Naive thymus-derived CD8-positive, alpha-beta T cell (primary cell): ENCODE measurements around the gene POTEG. TPM values are rescaled to one million over a fixed set of nuclear protein-coding genes. Genes with fewer than 3 reads are reported as not detected.
A peak's percentile ranks its signal among the peaks of the same experiment; 100 is the strongest.
"Not testable (repeated sequence)": the region's sequence is repeated elsewhere in the genome, so short reads cannot be mapped to it uniquely, and the experiment has no call there.

Experiments used
- ATAC-seq, 2 donors: fragments of 150-1000 bp; cut with Tn5 transposase in 1 of 2; sonication (Bioruptor Pico), chemical (Tn5 transposase) in 1 of 2; 1 replicate in 1 of 2; 2 replicates in 1 of 2; pipeline ENCODE4 v1.10.0; 2021; ENCODE audit warnings: mild to moderate bottlenecking in 2 of 2, moderate library complexity in 2 of 2
- POLR2A ChIA-PET: fragments of 350-600 bp; sonication (Branson Sonifier 250); formaldehyde crosslinking; loops from one replicate; lab custom pipeline; 2021; ENCODE audit warnings: antibody characterized with exemption; lab: Charles Lee
- DNase-seq, 10 donors: peaks; one replicate each; pipeline versions ENCODE4 v3.0.0 to v3.0.0-alpha.2; 2020 to 2022
- H3K27ac Mint-ChIP-seq, 10 donors: one replicate each; pipeline ENCODE4 v1.8.0; 2020 to 2022; ENCODE audit warnings: mild to moderate bottlenecking in 10 of 10, mixed read lengths in 10 of 10, moderate library complexity in 4 of 10, inconsistent platforms in 1 of 10
- H3K27me3 Mint-ChIP-seq, 5 donors: one replicate each; pipeline ENCODE4 v1.8.0; 2021 to 2022; ENCODE audit warnings: mixed read lengths in 5 of 5
- H3K36me3 Mint-ChIP-seq, 3 donors: one replicate each; pipeline ENCODE4 v1.8.0; 2020 to 2022; ENCODE audit warnings: mixed read lengths in 3 of 3, mild to moderate bottlenecking in 2 of 3, inconsistent platforms in 1 of 3
- H3K4me1 Mint-ChIP-seq, 4 donors: one replicate each; pipeline ENCODE4 v1.8.0; 2021 to 2022; ENCODE audit warnings: mixed read lengths in 4 of 4
- H3K4me3 Mint-ChIP-seq, 10 donors: one replicate each; pipeline ENCODE4 v1.8.0; 2020 to 2022; ENCODE audit warnings: mild to moderate bottlenecking in 10 of 10, mixed read lengths in 10 of 10, moderate library complexity in 6 of 10, inconsistent platforms in 1 of 10
- H3K9me3 Mint-ChIP-seq, 9 donors: one replicate each; pipeline ENCODE4 v1.8.0; 2020 to 2022; ENCODE audit warnings: mixed read lengths in 9 of 9, mild to moderate bottlenecking in 3 of 9, inconsistent platforms in 1 of 9, moderate library complexity in 1 of 9
- polyA plus RNA-seq, 3 donors: library from polyadenylated mRNA; unstranded; fragments of 300-500 nt; fragmentation: Illumina TruSeq; gene quantifications; one replicate each; pipeline ENCODE4 v1.2.3, GENCODE V29; 2021
- total RNA-seq, 8 experiments: library from RNA in 2 of 8; stranded (reverse) in 2 of 8; gene quantifications; one replicate each; pipeline ENCODE4 v1.2.3 and lab custom pipeline; 2021 to 2026

The POTEG gene
- total RNA-seq (not detected), polyA plus RNA-seq (not detected), total RNA-seq (lab: John Stamatoyannopoulos, UW) (0 to 0.67 (median 0.07) reads per million in 6 experiments)

GRCh38 chr14:19434241-19434640, at the start of gene POTEG:
Gene POTEG (minus strand): TSS chr14:19434341. CDS start chr14:19434289, 52 bp downstream.
- DNase-seq, H3K4me3 Mint-ChIP-seq, POLR2A ChIA-PET, H3K27me3 Mint-ChIP-seq, ATAC-seq, H3K4me1 Mint-ChIP-seq, H3K9me3 Mint-ChIP-seq, H3K36me3 Mint-ChIP-seq, H3K27ac Mint-ChIP-seq: not testable (repeated sequence)

GRCh38 chr14:19482093-19482492, 48.0 kb upstream of the POTEG start:
- peak overlapping the region in 1 of 10 donors; percentile 76 for H3K27ac Mint-ChIP-seq
- H3K36me3 Mint-ChIP-seq, H3K27me3 Mint-ChIP-seq, POLR2A ChIA-PET, DNase-seq, H3K4me1 Mint-ChIP-seq, ATAC-seq, H3K9me3 Mint-ChIP-seq, H3K4me3 Mint-ChIP-seq: not testable (repeated sequence)

GRCh38 chr14:19481421-19481820, 47.3 kb upstream of the POTEG start:
- H3K9me3 Mint-ChIP-seq, H3K4me3 Mint-ChIP-seq, POLR2A ChIA-PET, ATAC-seq, DNase-seq, H3K4me1 Mint-ChIP-seq, H3K27me3 Mint-ChIP-seq, H3K36me3 Mint-ChIP-seq, H3K27ac Mint-ChIP-seq: not testable (repeated sequence)

GRCh38 chr14:19480491-19480890, 46.4 kb upstream of the POTEG start:
- H3K4me3 Mint-ChIP-seq, H3K27me3 Mint-ChIP-seq, H3K9me3 Mint-ChIP-seq, H3K36me3 Mint-ChIP-seq, POLR2A ChIA-PET, ATAC-seq, DNase-seq, H3K27ac Mint-ChIP-seq, H3K4me1 Mint-ChIP-seq: not testable (repeated sequence)

GRCh38 chr14:19445761-19446160, 11.6 kb upstream of the POTEG start:
- H3K9me3 Mint-ChIP-seq, H3K36me3 Mint-ChIP-seq, H3K4me3 Mint-ChIP-seq, ATAC-seq, POLR2A ChIA-PET, H3K27ac Mint-ChIP-seq, H3K27me3 Mint-ChIP-seq, H3K4me1 Mint-ChIP-seq, DNase-seq: not testable (repeated sequence)

- H3K9me3 Mint-ChIP-seq, POLR2A ChIA-PET, H3K27ac Mint-ChIP-seq, ATAC-seq, H3K4me3 Mint-ChIP-seq, H3K4me1 Mint-ChIP-seq, DNase-seq, H3K27me3 Mint-ChIP-seq, H3K36me3 Mint-ChIP-seq: not testable (repeated sequence)
Observed at GRCh38 chr14:19439826-19440225, 5.7 kb upstream of the POTEG start.

GRCh38 chr14:19439219-19439618, 5.1 kb upstream of the POTEG start:
- H3K36me3 Mint-ChIP-seq, DNase-seq, H3K27me3 Mint-ChIP-seq, H3K9me3 Mint-ChIP-seq, POLR2A ChIA-PET, H3K4me3 Mint-ChIP-seq, H3K27ac Mint-ChIP-seq, ATAC-seq, H3K4me1 Mint-ChIP-seq: not testable (repeated sequence)

GRCh38 chr14:19437126-19437443, 2.9 kb upstream of the POTEG start:
- ATAC-seq, H3K27ac Mint-ChIP-seq, DNase-seq, H3K27me3 Mint-ChIP-seq, H3K36me3 Mint-ChIP-seq, POLR2A ChIA-PET, H3K4me1 Mint-ChIP-seq, H3K4me3 Mint-ChIP-seq, H3K9me3 Mint-ChIP-seq: not testable (repeated sequence)

GRCh38 chr14:19436311-19437125, 2.4 kb upstream of the POTEG start:
- H3K27me3 Mint-ChIP-seq, H3K36me3 Mint-ChIP-seq: not testable (repeated sequence)

GRCh38 chr14:19435852-19436251, 1.7 kb upstream of the POTEG start:
- H3K36me3 Mint-ChIP-seq, POLR2A ChIA-PET, H3K4me1 Mint-ChIP-seq, H3K27me3 Mint-ChIP-seq, H3K4me3 Mint-ChIP-seq, H3K9me3 Mint-ChIP-seq, DNase-seq, H3K27ac Mint-ChIP-seq, ATAC-seq: not testable (repeated sequence)

More at GRCh38 chr14:19436311-19437125, 2.4 kb upstream of the POTEG start:
- H3K4me1 Mint-ChIP-seq, H3K27ac Mint-ChIP-seq, H3K9me3 Mint-ChIP-seq, H3K4me3 Mint-ChIP-seq, DNase-seq, POLR2A ChIA-PET: not testable (repeated sequence)
- ATAC-seq = peak in 1 of 2 donors; percentile 12

- DNase-seq = peak in 1 of 10 donors; percentile 46
- H3K9me3 Mint-ChIP-seq, H3K36me3 Mint-ChIP-seq, H3K4me3 Mint-ChIP-seq, POLR2A ChIA-PET, H3K27me3 Mint-ChIP-seq, H3K4me1 Mint-ChIP-seq, ATAC-seq, H3K27ac Mint-ChIP-seq: not testable (repeated sequence)
Observed at GRCh38 chr14:19434891-19435290, 750 bp upstream of the POTEG start.

- DNase-seq, H3K36me3 Mint-ChIP-seq, H3K4me1 Mint-ChIP-seq, POLR2A ChIA-PET, H3K27ac Mint-ChIP-seq, H3K9me3 Mint-ChIP-seq, H3K27me3 Mint-ChIP-seq, H3K4me3 Mint-ChIP-seq, ATAC-seq: not testable (repeated sequence)
Observed at GRCh38 chr14:19433765-19434164, 376 bp downstream of the POTEG start.

GRCh38 chr14:19408519-19408918, 25.6 kb downstream of the POTEG start:
- H3K36me3 Mint-ChIP-seq, H3K4me3 Mint-ChIP-seq, POLR2A ChIA-PET, H3K27ac Mint-ChIP-seq, DNase-seq, H3K27me3 Mint-ChIP-seq, H3K9me3 Mint-ChIP-seq, H3K4me1 Mint-ChIP-seq, ATAC-seq: not testable (repeated sequence)

GRCh38 chr14:19402097-19402496, 32.0 kb downstream of the POTEG start:
- H3K9me3 Mint-ChIP-seq, POLR2A ChIA-PET, H3K27me3 Mint-ChIP-seq, H3K27ac Mint-ChIP-seq, H3K4me1 Mint-ChIP-seq, ATAC-seq, H3K4me3 Mint-ChIP-seq, H3K36me3 Mint-ChIP-seq: not testable (repeated sequence)
- peak in 1 of 10 donors; percentile 21 for DNase-seq
